Upper lobe of right lung (tissue), 1 donor: ENCODE results near the gene MYO1B. TPM values are rescaled to one million over a fixed set of nuclear protein-coding genes. Genes with fewer than 3 reads are reported as not detected.
A peak's percentile ranks its signal among the peaks of the same experiment; 100 is the strongest.

Experiments used
- ATAC-seq: fragments of 200-7000 bp; cut with Tn5 transposase; one replicate; pipeline ENCODE4 v1.9.1; 2020; ENCODE audit warnings: mild to moderate bottlenecking, moderate library complexity
- DNase-seq: peaks from one replicate; pipeline ENCODE4 v3.0.0-alpha.2; 2020
- H3K27ac ChIP-seq: fragments of 200-600 bp; one replicate; pipeline ENCODE4 v1.8.0; 2022
- H3K27me3 ChIP-seq: fragments of 200-600 bp; one replicate; pipeline ENCODE4 v1.8.0; 2022; ENCODE audit warnings: mild to moderate bottlenecking
- H3K36me3 ChIP-seq: fragments of 200-600 bp; one replicate; pipeline ENCODE4 v1.8.0; 2022
- H3K4me1 ChIP-seq: fragments of 200-600 bp; one replicate; pipeline ENCODE4 v1.8.0; 2022
- H3K4me3 ChIP-seq: fragments of 200-600 bp; one replicate; pipeline ENCODE4 v1.8.0; 2022; ENCODE audit warnings: mild to moderate bottlenecking
- H3K9me3 ChIP-seq: fragments of 200-600 bp; one replicate; pipeline ENCODE4 v1.8.0; 2022
- intact Hi-C: fragments of 100-400 bp; cut with DNase I; formaldehyde crosslinking; loops from one replicate; pipeline ENCODE4 v1.11.0; 2022
- total RNA-seq: library from RNA; stranded (reverse); fragmentation: NEBNext Ultra II Directional; extraction: Animal tissue kit (Norgen Biotek cat#: 25700); gene quantifications from one replicate; pipeline ENCODE4 v1.2.1, GENCODE V29; 2021
- TF ChIP-seq, protein P1 (sequence below): fragments of 200-600 bp; IDR thresholded peaks from one replicate; pipeline ENCODE4 v1.8.0; 2022; ENCODE audit warnings: antibody characterized with exemption
- donor health status: DM: no; HTN: yes; CAD: no; lungs with severe emphysema.

MYO1B gene
- total RNA-seq, 1 donor from 2014 or later, result 231 TPM

DNA sequence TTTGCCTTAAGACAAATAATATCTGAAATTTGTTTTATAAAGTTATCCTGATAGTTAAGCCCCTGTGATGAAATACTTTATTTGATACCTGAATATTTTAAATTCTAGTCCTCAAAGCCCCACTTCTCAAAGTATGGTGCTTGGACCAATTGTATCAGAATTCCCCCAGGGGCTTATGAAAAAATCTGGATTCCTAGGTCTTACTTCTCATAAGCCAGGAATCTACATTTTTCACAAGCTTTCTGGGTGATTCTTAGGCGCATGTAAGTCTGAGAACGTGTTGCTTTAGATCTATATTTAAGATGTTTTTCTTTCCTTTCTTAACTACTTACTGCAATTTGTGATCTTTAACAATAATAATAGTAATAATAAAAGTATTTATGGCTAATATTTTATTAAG is 53.1 kb downstream of the MYO1B start:
- TF ChIP-seq, protein P1, sequence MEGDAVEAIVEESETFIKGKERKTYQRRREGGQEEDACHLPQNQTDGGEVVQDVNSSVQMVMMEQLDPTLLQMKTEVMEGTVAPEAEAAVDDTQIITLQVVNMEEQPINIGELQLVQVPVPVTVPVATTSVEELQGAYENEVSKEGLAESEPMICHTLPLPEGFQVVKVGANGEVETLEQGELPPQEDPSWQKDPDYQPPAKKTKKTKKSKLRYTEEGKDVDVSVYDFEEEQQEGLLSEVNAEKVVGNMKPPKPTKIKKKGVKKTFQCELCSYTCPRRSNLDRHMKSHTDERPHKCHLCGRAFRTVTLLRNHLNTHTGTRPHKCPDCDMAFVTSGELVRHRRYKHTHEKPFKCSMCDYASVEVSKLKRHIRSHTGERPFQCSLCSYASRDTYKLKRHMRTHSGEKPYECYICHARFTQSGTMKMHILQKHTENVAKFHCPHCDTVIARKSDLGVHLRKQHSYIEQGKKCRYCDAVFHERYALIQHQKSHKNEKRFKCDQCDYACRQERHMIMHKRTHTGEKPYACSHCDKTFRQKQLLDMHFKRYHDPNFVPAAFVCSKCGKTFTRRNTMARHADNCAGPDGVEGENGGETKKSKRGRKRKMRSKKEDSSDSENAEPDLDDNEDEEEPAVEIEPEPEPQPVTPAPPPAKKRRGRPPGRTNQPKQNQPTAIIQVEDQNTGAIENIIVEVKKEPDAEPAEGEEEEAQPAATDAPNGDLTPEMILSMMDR, result no peak
- no peaks in the 10 kb centered on the region for H3K9me3 ChIP-seq
- DNase-seq, result no peak
- no peak overlapping the region for H3K27ac ChIP-seq
- ATAC-seq, result no peak
- intact Hi-C loops, result no loop called here
- H3K36me3 ChIP-seq, result no peaks in the 10 kb centered on the region
- H3K4me1 ChIP-seq, result peaks cover 28% of the 10 kb centered on the region
- no peaks in the 10 kb centered on the region for H3K27me3 ChIP-seq
- no peak overlapping the region for H3K4me3 ChIP-seq

- no peak overlapping the region for H3K27ac ChIP-seq
- ATAC-seq, result no peak
- intact Hi-C loops, result no loop called here
These were observed 53.8 kb downstream of the MYO1B start for GRCh38 chr2:191299010-191299409.

DNA sequence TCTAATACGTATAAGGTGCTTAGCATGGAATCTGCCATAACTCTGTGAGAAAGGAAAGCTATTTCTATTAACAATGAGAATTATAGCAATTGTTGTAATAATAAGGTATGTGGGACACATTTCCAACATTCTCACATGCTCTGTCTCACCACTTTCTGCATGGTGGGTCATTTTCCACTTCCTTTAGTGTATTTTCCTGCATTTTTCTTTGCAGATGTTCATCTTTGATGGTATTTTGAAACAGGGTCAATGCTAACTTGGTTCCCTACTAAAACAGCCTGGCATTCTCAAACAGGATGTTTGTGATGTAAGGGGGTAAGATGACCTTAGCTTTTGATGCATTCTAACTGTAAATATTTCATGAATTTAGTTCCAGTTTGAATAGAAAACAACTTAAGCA is 54.7 kb downstream of the MYO1B start:
- intact Hi-C loops, result no loop called here
- no peak for ATAC-seq
- TF ChIP-seq, protein P1, result no peak
- no peak for DNase-seq
- Histone ChIP-seq H3K36me3 (no peaks in the 10 kb centered on the region), H3K4me1 (peaks cover 44% of the 10 kb centered on the region), H3K27me3 (no peaks in the 10 kb centered on the region), H3K9me3 (no peaks in the 10 kb centered on the region), H3K27ac (no peak overlapping the region), H3K4me3 (no peak overlapping the region)

More at GRCh38 chr2:191299010-191299409, 53.8 kb downstream of the MYO1B start:
- H3K36me3 ChIP-seq, result no peaks in the 10 kb centered on the region
- H3K27me3 ChIP-seq, result no peaks in the 10 kb centered on the region
- peaks cover 36% of the 10 kb centered on the region for H3K4me1 ChIP-seq
- DNase-seq, result no peak
- no peaks in the 10 kb centered on the region for H3K9me3 ChIP-seq
- TF ChIP-seq, protein P1, result peak; percentile 19
- no peak overlapping the region for H3K4me3 ChIP-seq

GRCh38 chr2:191301971-191302370 is 56.8 kb downstream of the MYO1B start:
- Histone ChIP-seq H3K4me1 (peaks cover 45% of the 10 kb centered on the region), H3K27me3 (no peaks in the 10 kb centered on the region), H3K36me3 (no peaks in the 10 kb centered on the region), H3K27ac (no peak overlapping the region), H3K4me3 (no peak overlapping the region), H3K9me3 (no peaks in the 10 kb centered on the region)
- intact Hi-C loops, result no loop called here
- TF ChIP-seq, protein P1, result no peak
- DNase-seq (no peak), ATAC-seq (no peak)

GRCh38 chr2:191302459-191303139 is 57.4 kb downstream of the MYO1B start:
- Histone ChIP-seq H3K4me3 (no peak overlapping the region), H3K4me1 (peaks cover 39% of the 10 kb centered on the region), H3K27ac (no peak overlapping the region), H3K27me3 (no peaks in the 10 kb centered on the region), H3K9me3 (no peaks in the 10 kb centered on the region), H3K36me3 (no peaks in the 10 kb centered on the region)
- TF ChIP-seq, protein P1, result no peak
- DNase-seq, result no peak
- peak; percentile 20 for ATAC-seq
- intact Hi-C loops, result no loop called here
